ENCODE results near the gene FBLN1.

DNA sequence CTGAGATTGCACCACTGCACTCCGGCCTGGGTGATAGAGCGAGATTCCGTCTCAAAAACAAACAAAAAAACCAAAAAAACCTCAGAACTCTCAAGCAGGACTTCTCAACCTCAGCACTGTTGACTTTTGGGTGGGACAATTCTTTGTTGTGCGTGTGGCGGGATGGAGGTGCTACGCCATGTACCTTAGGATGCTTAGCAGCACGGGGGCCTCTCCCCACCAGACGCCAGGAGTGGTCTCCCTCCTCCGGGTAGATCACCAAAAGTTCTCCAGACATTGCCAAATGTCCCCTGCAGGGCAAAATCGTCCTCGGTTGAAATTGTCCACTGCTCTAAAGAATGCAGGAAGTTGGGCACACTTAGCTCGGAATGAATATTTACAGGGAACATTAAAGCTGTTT is 142.0 kb downstream of the FBLN1 start:
- TF ChIP-seq RAD21 (IDR thresholded peaks at IDR 0.05; ENCODE audit: low read depth) (no peak), SP1 (IDR thresholded peaks at IDR 0.05; ENCODE audit: low read depth) (no peak), YY1 (IDR thresholded peaks at IDR 0.05; ENCODE audit: extremely low read depth, insufficient replicate concordance, low read depth, low read length) (no peak), EZH2phosphoT487 (IDR thresholded peaks at IDR 0.05; ENCODE audit: borderline replicate concordance) (no peak), EZH2 (IDR thresholded peaks at IDR 0.05) (no peak)
- TF ChIP-seq, protein P1, sequence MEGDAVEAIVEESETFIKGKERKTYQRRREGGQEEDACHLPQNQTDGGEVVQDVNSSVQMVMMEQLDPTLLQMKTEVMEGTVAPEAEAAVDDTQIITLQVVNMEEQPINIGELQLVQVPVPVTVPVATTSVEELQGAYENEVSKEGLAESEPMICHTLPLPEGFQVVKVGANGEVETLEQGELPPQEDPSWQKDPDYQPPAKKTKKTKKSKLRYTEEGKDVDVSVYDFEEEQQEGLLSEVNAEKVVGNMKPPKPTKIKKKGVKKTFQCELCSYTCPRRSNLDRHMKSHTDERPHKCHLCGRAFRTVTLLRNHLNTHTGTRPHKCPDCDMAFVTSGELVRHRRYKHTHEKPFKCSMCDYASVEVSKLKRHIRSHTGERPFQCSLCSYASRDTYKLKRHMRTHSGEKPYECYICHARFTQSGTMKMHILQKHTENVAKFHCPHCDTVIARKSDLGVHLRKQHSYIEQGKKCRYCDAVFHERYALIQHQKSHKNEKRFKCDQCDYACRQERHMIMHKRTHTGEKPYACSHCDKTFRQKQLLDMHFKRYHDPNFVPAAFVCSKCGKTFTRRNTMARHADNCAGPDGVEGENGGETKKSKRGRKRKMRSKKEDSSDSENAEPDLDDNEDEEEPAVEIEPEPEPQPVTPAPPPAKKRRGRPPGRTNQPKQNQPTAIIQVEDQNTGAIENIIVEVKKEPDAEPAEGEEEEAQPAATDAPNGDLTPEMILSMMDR (IDR thresholded peaks at IDR 0.05 in 2 of 3, conservative IDR thresholded peaks at IDR 0.05 in 1 of 3; ENCODE audit: borderline replicate concordance in 1 of 3, insufficient read depth in 1 of 3, low read depth in 2 of 3, low read length in 2 of 3) = no peak

All from HCT116 (cell line).